Neutrophil (primary cell): ENCODE data around the gene TDRD7.
A peak's percentile ranks its signal among the peaks of the same experiment; 100 is the strongest.

Experiments
- H3K27ac ChIP-seq: fragments of 200-600 bp; sonication (generic); 2 replicates; pipeline ENCODE4 v1.5.1; 2016; ENCODE audit warnings: mild to moderate bottlenecking, moderate library complexity
- H3K27me3 ChIP-seq: fragments of 200-600 bp; sonication (generic); 2 replicates; pipeline ENCODE4 v1.6.0; 2016; ENCODE audit warnings: mild to moderate bottlenecking
- H3K36me3 ChIP-seq: fragments of 200-600 bp; sonication (generic); 2 replicates; pipeline ENCODE4 v1.5.1; 2017
- H3K4me1 ChIP-seq, 2 experiments: fragments of 200-600 bp in 1 of 2; sonication (generic) in 1 of 2; 1 replicate in 1 of 2; 2 replicates in 1 of 2; pipeline versions ENCODE4 v1.5.1 to v1.6.1; 2013 to 2016; ENCODE audit warnings: low read depth in 1 of 2, low read length in 1 of 2, mild to moderate bottlenecking in 1 of 2, moderate library complexity in 1 of 2; ENCODE audit not compliant: control insufficient read depth in 1 of 2, insufficient read depth in 1 of 2
- H3K4me3 ChIP-seq, 2 experiments: fragments of 200-600 bp in 1 of 2; sonication (generic) in 1 of 2; 1 replicate in 1 of 2; 2 replicates in 1 of 2; pipeline ENCODE4 v1.5.1; 2013 to 2016; ENCODE audit warnings: low read depth in 1 of 2, low read length in 1 of 2, mild to moderate bottlenecking in 1 of 2, moderate library complexity in 1 of 2
- H3K9me3 ChIP-seq: fragments of 200-600 bp; sonication (generic); 2 replicates; pipeline ENCODE4 v1.5.1; 2016
- CTCF ChIP-seq: fragments of 200-600 bp; sonication (generic); IDR thresholded peaks from 2 replicates; pipeline ENCODE4 v1.5.1; 2016; ENCODE audit warnings: antibody characterized with exemption

Gene TDRD7

DNA sequence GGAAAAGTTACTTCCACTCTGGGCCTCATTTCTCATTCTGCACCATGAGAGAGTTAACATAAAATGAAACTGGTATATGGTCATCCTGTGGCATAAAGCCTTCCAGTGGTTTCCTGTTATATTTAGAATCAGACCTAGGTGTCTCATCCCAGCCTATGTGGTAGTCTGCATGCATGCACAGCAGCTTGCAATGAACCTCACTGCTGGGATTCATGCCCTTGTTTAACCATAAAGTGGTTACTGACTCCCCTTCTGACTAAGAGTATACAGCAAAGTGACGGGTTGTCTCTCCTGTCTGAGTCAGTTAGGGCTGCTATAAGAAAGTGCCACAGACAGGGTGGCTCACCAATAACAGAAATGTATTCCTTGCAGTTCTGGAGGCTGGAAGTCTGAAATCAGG, 14.7 kb upstream of the TDRD7 start:
- no peak for TF ChIP-seq CTCF
- H3K9me3 ChIP-seq, result no peaks in the 10 kb centered on the region
- no peaks in the 10 kb centered on the region for H3K4me1 ChIP-seq
- H3K27me3 ChIP-seq, result peaks cover 9% of the 10 kb centered on the region
- H3K36me3 ChIP-seq, result no peaks in the 10 kb centered on the region
- H3K4me3 ChIP-seq, result no peak overlapping the region
- H3K27ac ChIP-seq, result no peak overlapping the region

DNA sequence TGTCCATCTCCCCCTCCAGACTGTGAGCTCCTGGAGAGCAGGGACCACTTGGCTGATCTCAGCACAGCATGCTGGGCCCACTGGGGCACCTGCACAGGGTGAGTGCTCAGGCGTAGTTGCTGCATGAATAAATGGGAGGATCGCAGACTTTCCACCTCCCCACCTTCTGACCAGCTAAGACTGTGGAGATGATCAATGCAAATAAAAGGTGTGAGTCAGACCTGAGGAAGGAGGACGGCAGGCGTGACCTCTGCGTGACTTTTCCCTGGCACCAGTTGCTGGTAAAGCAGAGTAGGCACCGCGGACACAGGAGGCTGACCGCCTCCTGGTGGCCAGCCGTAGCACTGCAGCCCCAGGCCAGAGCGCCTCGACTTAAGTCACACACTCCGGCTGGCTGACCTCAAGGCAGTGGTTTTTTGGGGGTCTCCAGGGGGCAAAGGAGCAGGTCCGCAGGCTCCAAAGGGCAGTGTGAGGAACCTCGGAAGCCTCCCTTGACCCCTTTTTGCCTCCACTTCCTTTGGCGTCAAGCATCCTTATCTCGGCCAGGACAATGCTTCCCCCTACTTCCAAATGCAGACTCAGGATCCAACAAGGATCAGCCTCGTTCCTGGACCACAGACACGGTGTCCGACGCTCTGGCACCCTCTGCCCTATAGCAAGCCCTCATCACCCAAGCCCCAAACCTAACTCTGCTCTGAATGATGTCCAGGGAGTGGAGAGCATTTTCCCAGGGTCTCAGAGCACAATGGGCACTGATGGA, 12.7 kb upstream of the TDRD7 start:
- no peak overlapping the region for H3K27ac ChIP-seq
- no peaks in the 10 kb centered on the region for H3K27me3 ChIP-seq
- no peaks in the 10 kb centered on the region for H3K36me3 ChIP-seq
- TF ChIP-seq CTCF, result peak; percentile 95
- no peak overlapping the region for H3K4me3 ChIP-seq
- no peaks in the 10 kb centered on the region for H3K4me1 ChIP-seq
- no peaks in the 10 kb centered on the region for H3K9me3 ChIP-seq

DNA sequence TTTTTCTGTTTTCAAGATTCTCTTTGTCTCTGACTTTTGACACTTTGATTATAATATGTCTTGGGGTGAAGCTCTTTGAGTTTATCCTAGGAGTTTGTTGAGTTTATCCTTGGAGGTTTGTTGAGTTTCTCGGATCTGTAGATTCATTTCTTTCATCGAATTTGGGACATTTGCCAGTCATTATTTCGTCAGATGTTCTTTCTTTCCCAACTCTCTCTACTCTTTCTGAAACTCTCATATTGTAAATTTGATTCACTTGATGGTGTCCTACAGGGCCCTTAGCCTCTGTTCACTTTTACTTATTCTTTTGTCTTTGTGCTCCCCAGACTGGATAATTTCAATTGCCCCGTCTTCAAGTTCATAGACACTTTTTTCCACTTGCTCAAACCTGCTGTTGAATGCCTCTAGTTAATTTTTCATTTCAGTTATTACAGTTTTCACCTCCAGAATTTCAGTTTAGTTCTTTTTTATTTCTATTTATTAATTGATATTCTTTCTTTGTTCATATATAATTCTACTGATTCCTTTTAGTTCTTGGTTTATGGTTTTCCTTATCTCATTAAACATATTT, 8.1 kb upstream of the TDRD7 start:
- no peak overlapping the region for H3K27ac ChIP-seq
- peaks cover 28% of the 10 kb centered on the region for H3K27me3 ChIP-seq
- H3K4me3 ChIP-seq, result no peak overlapping the region
- H3K4me1 ChIP-seq, result no peaks in the 10 kb centered on the region
- TF ChIP-seq CTCF, result no peak
- H3K36me3 ChIP-seq, result no peaks in the 10 kb centered on the region
- H3K9me3 ChIP-seq, result no peaks in the 10 kb centered on the region

DNA sequence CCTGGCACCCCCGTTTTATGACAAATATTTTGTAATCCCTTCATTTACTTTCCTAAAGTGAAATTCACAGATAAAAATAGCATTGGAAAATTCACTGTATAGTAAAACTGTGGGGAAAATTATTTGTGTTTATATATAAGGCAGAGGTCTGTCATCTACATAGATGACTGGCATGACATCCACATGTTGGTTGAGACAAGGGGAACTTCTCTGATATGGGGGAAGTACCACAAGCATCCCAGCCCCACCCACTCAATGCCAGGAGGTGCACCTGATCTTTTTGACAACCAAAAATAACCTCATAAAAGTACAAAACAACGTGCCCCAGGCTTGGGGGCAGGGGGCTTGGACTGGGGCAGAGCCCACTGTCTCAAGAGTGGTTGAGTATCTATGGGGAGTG, 6.3 kb upstream of the TDRD7 start:
- Histone ChIP-seq H3K4me3 (no peak overlapping the region), H3K27ac (no peak overlapping the region), H3K9me3 (no peaks in the 10 kb centered on the region), H3K27me3 (peaks cover 44% of the 10 kb centered on the region), H3K4me1 (no peaks in the 10 kb centered on the region), H3K36me3 (no peaks in the 10 kb centered on the region)
- TF ChIP-seq CTCF, result no peak

DNA sequence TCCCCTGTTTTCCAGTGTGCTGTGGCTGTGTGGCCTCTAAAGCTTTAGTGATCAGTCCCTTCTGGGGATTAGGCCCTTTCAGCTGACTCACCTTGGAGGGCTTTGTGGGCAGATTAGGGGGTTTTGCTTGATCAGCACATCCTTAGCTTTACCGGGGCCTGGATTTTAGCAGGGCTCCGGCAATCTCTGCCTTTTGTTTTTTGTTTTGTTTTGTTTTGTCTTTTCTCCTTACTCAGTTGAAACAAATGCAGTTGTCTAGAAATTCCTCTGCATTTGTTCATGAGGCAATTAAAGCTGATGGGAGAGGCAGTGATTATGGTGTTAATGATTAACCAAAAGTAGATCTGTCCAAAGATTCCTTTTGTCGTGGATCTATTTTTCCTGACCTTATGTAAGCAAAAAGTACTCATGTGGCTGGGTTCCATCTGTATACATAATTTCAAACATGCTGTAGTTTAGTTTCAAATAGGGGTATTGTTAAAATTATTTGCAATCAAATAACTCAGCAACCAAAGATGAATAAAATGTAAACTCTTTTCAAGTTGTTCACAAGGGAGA, 5.2 kb upstream of the TDRD7 start:
- TF ChIP-seq CTCF, result no peak
- Histone ChIP-seq H3K9me3 (no peaks in the 10 kb centered on the region), H3K36me3 (no peaks in the 10 kb centered on the region), H3K4me1 (peaks cover 4 to 6% of the 10 kb centered on the region in 2 experiments), H3K4me3 (no peak overlapping the region), H3K27ac (no peak overlapping the region), H3K27me3 (peaks cover 45% of the 10 kb centered on the region)
